ENCODE results near the gene TMEM63B.
"Not testable (repeated sequence)": the region's sequence is repeated elsewhere in the genome, so short reads cannot be mapped to it uniquely, and the experiment has no call there.

The TMEM63B gene

GRCh38 chr6:44117397-44118128, 9.8 kb upstream of the TMEM63B start:
- no peak for DNase-seq

- no peak for DNase-seq
Measured at GRCh38 chr6:44119704-44120262, 7.6 kb upstream of the TMEM63B start.

DNA sequence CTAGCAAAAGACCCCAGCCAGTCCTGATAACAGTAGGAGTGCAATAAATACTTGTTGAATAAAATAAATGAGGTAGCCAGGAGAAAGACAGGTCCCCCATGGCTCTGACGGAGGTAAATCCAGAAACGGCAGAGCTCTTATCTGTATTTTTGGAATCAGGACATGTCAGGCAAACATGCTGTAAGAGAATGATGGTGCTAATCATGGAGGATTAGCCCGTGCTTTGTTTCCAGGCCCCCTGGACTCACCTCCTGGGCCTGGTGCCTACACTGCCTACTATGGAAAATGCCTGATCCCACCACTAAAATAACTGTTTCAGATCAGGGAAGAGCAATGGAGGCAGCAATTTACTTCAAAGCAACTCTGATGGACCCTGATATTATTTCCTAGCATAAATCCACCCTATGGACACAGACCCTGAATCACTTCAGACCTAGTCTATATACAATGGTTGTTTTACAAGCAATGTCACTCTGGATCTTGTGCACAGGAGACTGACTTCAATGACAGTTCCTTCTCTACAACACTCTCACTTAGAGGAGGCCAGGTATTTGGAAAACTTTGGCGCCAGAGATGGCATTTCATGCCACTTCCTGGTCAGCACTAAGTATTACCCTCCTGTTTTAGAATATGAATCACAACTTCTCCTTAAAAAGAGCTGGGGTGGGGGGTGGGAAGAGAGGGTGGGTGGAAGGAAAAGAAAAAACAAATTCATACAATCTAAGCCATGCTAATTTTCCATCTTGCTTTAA, 6.5 kb upstream of the TMEM63B start:
- DNase-seq: no peak

DNA sequence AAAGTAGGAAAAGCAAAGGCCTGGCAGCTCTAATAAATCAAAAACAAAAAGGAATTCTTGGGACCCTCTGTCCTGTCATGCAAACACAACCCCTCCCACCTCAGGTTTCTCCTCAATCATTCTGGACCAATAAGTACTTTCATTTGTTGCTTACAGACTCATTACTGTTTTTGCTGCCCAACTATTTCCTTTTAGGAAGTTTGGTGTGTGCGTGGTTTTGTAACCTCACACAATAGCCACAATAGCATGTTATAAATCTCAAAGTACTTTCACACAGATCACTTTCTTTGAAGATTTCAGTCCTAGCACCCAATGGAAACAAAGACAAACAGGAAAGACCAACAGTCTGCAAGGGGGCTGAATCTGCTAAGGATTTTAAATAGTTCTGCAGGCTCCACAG, 4.6 kb upstream of the TMEM63B start:
- DNase-seq: no peak

DNA sequence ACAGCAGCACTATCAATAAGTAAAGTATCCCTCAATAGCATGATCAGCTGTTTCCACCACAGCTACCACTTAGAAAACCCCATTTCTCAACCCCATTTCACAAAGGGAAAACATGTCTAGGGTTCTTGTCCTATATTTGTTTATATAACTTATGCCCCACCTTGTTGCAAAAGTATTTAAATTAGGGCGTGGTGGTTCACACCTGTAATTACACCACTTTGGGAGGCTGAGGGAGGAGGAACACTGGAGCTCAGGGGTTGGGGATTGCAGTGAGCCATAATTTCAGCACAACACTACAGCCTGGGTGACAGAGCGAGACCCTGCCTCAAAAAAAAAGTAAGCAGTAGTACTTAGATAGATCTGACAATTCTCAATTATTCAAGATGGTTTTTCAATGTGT, 3.8 kb upstream of the TMEM63B start:
- no peak for DNase-seq

- DNase-seq: peak; percentile 22 to 67 (median 62)
Measured at GRCh38 chr6:44126320-44127149, 819 bp upstream of the TMEM63B start.

GRCh38 chr6:44128020-44128917, 915 bp downstream of the TMEM63B start:
- peak in 2 of 3 experiments; percentile 54 to 61 for DNase-seq

- DNase-seq: no peak
Measured at GRCh38 chr6:44129841-44130322, 2.5 kb downstream of the TMEM63B start.

- peak; percentile 7 to 28 (median 14) for DNase-seq
Measured at GRCh38 chr6:44131892-44132291, 4.5 kb downstream of the TMEM63B start.

- DNase-seq: no peak
Measured at GRCh38 chr6:44132476-44132875, 5.1 kb downstream of the TMEM63B start.

GRCh38 chr6:44133003-44133931, 5.9 kb downstream of the TMEM63B start:
- peak; percentile 29 to 80 (median 64) for DNase-seq

GRCh38 chr6:44133981-44134711, 6.8 kb downstream of the TMEM63B start:
- DNase-seq: no peak

DNA sequence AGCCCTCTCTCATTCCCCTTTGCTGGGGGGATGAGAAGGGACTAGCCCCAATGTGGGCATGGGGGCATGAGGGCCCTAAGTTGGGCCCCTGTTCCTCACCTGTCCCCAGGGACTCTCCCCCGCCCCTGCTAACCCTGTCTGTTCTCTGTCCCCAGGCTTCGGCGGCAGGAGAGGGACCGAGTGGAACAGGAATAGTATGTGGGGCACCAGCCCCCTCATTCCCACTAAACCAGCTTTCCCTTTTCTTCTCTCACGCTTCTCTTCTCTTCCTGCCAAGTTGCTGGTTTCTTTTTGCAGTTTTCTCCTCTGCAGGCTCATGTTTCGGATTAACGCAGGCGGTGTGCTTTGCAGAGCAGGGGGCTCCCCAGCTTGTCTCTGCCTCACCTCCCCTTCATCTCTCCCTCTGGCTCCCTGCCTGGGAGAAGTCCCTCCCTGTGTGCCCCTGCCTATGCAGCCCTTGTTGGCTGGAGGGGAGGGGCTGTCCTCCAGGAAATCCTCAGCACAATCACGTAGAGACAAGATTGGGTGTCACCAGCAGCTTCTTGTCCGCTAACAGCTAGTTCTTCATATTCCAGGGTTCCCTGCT, 7.9 kb downstream of the TMEM63B start:
- DNase-seq: no peak

DNA sequence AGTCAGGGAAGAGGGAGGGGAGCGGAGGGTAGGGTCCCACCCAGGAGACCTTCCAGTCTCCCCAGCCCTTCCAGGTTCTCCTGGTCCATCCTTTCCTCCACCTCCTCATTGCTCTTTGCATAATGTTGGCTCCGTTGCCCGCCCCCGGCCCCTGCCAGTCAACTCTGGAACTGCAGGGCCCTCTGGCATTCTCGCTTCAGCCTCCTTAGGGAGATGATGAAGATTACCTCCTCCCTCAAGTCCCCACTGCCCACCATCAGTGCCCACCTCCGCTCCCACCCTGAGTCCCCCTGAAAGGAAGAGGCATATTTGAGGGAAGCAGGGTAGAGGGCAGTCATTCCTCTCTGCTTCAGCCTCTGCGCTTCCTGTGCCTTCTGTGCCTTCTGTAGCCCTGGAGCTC, 8.5 kb downstream of the TMEM63B start:
- no peak for DNase-seq

DNA sequence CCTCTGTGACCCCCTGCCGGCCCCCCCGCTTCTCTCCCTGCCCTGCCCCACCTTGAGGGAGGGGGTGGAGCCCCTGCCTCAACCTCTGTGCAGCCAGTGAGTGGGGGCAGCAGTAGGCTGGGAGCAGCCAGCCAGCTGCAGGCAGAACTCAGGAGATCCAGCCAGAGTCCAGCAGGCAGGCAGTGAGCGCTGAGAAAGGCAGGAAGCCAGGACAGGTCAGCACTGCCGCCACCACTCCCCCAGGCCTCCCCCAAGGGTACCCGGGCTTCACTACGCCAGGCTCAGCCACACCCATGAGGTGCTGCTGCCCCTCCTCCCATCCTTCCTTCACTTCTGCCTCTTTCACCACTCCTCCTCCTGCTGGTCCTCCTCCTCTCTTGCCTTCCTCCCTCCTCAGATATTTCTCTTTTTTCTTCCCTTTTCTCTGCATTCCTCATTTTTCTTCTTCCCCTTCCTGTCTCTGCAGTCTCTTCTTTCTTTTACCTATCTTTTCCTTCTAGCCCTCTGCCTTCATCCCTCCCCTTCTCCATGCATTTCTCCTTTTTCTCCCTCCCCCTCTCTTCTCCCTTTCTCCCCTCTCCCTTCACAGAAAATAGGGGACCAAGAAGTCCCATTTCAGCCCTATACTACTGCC, 11.5 kb downstream of the TMEM63B start:
- DNase-seq: no peak

- no peak for DNase-seq
Measured at GRCh38 chr6:44139351-44139743, 12.0 kb downstream of the TMEM63B start.

GRCh38 chr6:44142835-44143234, 15.5 kb downstream of the TMEM63B start:
- no peak for DNase-seq

DNA sequence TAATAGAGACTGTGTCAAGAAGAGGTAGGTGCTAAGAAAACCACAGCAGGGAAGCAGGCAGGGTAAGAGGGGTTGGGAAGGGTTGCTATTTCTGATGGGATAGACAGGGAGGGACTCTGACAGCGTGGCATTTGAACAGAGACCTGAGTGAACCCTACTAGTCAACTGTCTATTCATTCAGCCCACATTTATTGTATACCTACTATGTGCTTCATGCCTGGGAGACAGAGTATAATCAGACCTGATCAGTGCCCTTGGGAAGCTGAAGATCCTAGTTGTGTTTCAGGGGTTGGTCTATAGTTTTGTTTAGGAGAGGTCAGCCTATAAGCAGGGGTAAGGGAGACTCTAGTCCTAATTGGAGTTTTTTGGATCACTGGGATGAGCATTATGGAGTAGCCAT, 16.4 kb downstream of the TMEM63B start:
- no peak for DNase-seq

DNA sequence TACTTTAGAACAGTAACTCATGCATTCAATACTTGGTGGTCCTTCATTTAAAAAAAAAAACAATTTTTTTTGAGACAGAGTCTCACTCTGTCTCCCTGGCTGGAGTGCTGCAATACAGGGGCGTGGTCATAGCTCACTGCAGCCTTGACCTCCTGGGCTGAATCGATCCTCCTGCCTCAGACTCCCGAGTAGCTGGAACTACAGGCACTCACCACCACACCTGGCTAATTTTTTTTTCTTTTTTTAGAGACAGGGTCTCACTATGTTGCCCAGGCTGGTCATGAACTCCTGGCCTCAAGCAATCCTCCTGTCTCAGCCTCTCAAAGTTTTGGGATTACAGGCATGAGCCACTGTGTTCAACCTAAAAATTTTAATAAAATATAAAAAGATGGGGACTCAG, 17.2 kb downstream of the TMEM63B start:
- not testable (repeated sequence) for DNase-seq
